Measurements from ENCODE around the gene FAM107B. TPM values are rescaled to one million over a fixed set of nuclear protein-coding genes. Genes with fewer than 3 reads are reported as not detected.

Gene FAM107B
- total RNA-seq, 1 experiment from 2014 or later = 24.5 TPM

- Mint-ChIP-seq H3K4me1 (peaks cover 15 to 26% of the 10 kb centered on the region in 2 experiments), H3K27ac (no peak overlapping the region), H3K27me3 (ENCODE audit: low read depth) (peaks cover 3% of the 10 kb centered on the region; the same call in 1 of the 2 replicates), H3K4me3 (no peak overlapping the region), H3K9me3 (peaks cover 5 to 9% of the 10 kb centered on the region in 2 experiments), H3K36me3 (ENCODE audit: insufficient read depth in 1 of 3, low read depth in 3 of 3) (peaks cover 0 to 7% (median 7%) of the 10 kb centered on the region in 3 experiments; a peak in 5 of 7 replicates)
- H3K27me3 ChIP-seq (ENCODE audit: insufficient read depth, low read length) = no peaks in the 10 kb centered on the region
- H3K14ac ChIP-seq (ENCODE audit: insufficient read depth, low read length) = no peak overlapping the region
- no peak overlapping the region for H4K91ac ChIP-seq (ENCODE audit: insufficient read length, low read depth, low read length)
- no peak overlapping the region for H2BK12ac ChIP-seq (ENCODE audit: insufficient read length, low read depth, low read length)
- no peak overlapping the region for H3K18ac ChIP-seq (ENCODE audit: insufficient read length, low read depth, low read length)
- H3K4me1 ChIP-seq (ENCODE audit: insufficient read depth, low read length) = no peaks in the 10 kb centered on the region
- TF ChIP-seq, protein P1, sequence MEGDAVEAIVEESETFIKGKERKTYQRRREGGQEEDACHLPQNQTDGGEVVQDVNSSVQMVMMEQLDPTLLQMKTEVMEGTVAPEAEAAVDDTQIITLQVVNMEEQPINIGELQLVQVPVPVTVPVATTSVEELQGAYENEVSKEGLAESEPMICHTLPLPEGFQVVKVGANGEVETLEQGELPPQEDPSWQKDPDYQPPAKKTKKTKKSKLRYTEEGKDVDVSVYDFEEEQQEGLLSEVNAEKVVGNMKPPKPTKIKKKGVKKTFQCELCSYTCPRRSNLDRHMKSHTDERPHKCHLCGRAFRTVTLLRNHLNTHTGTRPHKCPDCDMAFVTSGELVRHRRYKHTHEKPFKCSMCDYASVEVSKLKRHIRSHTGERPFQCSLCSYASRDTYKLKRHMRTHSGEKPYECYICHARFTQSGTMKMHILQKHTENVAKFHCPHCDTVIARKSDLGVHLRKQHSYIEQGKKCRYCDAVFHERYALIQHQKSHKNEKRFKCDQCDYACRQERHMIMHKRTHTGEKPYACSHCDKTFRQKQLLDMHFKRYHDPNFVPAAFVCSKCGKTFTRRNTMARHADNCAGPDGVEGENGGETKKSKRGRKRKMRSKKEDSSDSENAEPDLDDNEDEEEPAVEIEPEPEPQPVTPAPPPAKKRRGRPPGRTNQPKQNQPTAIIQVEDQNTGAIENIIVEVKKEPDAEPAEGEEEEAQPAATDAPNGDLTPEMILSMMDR (conservative IDR thresholded peaks at IDR 0.05) = no peak
- no peak overlapping the region for H3K56ac ChIP-seq (ENCODE audit: insufficient read length, low read depth, low read length)
- H2BK15ac ChIP-seq (ENCODE audit: low read depth, low read length) = no peak overlapping the region
- H2BK5ac ChIP-seq (ENCODE audit: insufficient read length, low read length) = no peak overlapping the region
- H3K23me2 ChIP-seq (ENCODE audit: insufficient read length, low read depth, low read length, poor library complexity, severe bottlenecking) = no peaks in the 10 kb centered on the region
- no peak overlapping the region for H3K4ac ChIP-seq (ENCODE audit: low read depth, low read length)
- no peak for DNase-seq
- no peaks in the 10 kb centered on the region for H3K79me1 ChIP-seq (ENCODE audit: insufficient read depth, low read depth, low read length, poor library complexity, severe bottlenecking)
- no peak overlapping the region for H2AK5ac ChIP-seq (ENCODE audit: insufficient read length, low read length)
- no peaks in the 10 kb centered on the region for H3K9me3 ChIP-seq (ENCODE audit: control insufficient read depth, low read depth, low read length)
- H3T11ph ChIP-seq (ENCODE audit: low read length) = no peak overlapping the region
- no peak overlapping the region for H4K5ac ChIP-seq (ENCODE audit: insufficient read length, low read depth, low read length)
- no peaks in the 10 kb centered on the region for H4K20me1 ChIP-seq (ENCODE audit: control insufficient read depth, insufficient read depth, insufficient read length)
- H3K79me2 ChIP-seq (ENCODE audit: insufficient read depth, low read length) = no peaks in the 10 kb centered on the region
- H2AFZ ChIP-seq (ENCODE audit: low read length) = no peak overlapping the region
- no peak overlapping the region for H4K8ac ChIP-seq (replicated peaks; ENCODE audit: insufficient read length, low read depth, low read length)
- no peak overlapping the region for H3K4me2 ChIP-seq (ENCODE audit: insufficient read depth, insufficient read length, low read length)
- H2BK120ac ChIP-seq (ENCODE audit: low read depth, low read length, poor library complexity, severe bottlenecking) = no peak overlapping the region
- no peak overlapping the region for H3K27ac ChIP-seq (ENCODE audit: insufficient read length, low read depth, low read length)
- no CpG with 5 or more reads among the region's 6 CpGs for WGBS (ENCODE audit: extremely low coverage, insufficient read length, low lambda C conversion rate)
- H2BK20ac ChIP-seq (ENCODE audit: low read depth, low read length, poor library complexity, severe bottlenecking) = no peak overlapping the region
- no peak overlapping the region for H3K23ac ChIP-seq (ENCODE audit: insufficient read length, low read depth, low read length)
- H3K9ac ChIP-seq (ENCODE audit: extremely low read depth, insufficient read length, low read length) = no peak overlapping the region
These were observed 76.4 kb downstream of the FAM107B start for GRCh38 chr10:14698111-14698828.

Measured in H9 (cell line).